SH-SY5Y (cell line): ENCODE results near the gene LCN15.

Experiments used
- GATA2 ChIP-seq: IDR thresholded peaks from 2 replicates; pipeline ENCODE4 v1.6.1; 2011; ENCODE audit warnings: mild to moderate bottlenecking, low read depth, low read length
- GATA3 ChIP-seq: IDR thresholded peaks from 2 replicates; pipeline ENCODE4 v1.6.1; 2011; ENCODE audit warnings: low read depth, mild to moderate bottlenecking, low read length, moderate library complexity

- TF ChIP-seq GATA2 (no peak), GATA3 (no peak)
Observed at GRCh38 chr9:136743639-136744211, 20.6 kb downstream of the LCN15 start.
